ENCODE data around the gene SCGB1C1.

DNA sequence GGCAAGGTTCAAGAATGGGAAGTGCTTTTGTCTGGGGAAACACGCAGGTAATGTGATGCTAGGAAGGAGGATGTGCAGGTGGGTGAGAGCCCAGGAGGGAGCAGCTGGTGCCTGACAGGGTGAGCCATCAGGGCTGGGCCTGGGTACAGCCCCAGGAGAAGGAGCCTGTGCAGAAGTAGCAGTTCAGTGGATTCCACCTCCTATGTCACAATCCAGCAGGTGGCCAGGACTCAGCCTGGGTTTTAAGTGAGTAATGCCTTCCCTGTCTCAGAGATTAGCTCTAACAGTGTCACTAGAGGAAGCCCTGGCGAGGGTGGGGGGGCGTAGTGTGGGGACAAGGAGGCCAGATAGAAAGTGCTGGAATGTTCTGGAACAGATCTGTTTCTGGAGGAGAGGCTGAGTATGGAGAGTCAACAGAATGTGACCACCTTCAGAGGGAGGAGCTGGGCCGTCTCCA, 22.7 kb downstream of the SCGB1C1 start:
- TF ChIP-seq, protein P1, sequence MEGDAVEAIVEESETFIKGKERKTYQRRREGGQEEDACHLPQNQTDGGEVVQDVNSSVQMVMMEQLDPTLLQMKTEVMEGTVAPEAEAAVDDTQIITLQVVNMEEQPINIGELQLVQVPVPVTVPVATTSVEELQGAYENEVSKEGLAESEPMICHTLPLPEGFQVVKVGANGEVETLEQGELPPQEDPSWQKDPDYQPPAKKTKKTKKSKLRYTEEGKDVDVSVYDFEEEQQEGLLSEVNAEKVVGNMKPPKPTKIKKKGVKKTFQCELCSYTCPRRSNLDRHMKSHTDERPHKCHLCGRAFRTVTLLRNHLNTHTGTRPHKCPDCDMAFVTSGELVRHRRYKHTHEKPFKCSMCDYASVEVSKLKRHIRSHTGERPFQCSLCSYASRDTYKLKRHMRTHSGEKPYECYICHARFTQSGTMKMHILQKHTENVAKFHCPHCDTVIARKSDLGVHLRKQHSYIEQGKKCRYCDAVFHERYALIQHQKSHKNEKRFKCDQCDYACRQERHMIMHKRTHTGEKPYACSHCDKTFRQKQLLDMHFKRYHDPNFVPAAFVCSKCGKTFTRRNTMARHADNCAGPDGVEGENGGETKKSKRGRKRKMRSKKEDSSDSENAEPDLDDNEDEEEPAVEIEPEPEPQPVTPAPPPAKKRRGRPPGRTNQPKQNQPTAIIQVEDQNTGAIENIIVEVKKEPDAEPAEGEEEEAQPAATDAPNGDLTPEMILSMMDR (IDR thresholded peaks at IDR 0.05; ENCODE audit: control extremely low read depth in 1 of 3, insufficient read depth in 1 of 3, low read depth in 1 of 3, low read length in 3 of 3) = no peak
- TF ChIP-seq, protein P2, sequence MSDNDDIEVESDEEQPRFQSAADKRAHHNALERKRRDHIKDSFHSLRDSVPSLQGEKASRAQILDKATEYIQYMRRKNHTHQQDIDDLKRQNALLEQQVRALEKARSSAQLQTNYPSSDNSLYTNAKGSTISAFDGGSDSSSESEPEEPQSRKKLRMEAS (IDR thresholded peaks at IDR 0.05) = no peak
- TF ChIP-seq CREB1 (IDR thresholded peaks at IDR 0.05) = no peak
- no peak for TF ChIP-seq TAF1 (IDR thresholded peaks at IDR 0.05; ENCODE audit: low read depth, low read length)
- TF ChIP-seq EZH2 (IDR thresholded peaks at IDR 0.05; ENCODE audit: low read depth, low read length, severe bottlenecking) = no peak
- TF ChIP-seq, protein P3, sequence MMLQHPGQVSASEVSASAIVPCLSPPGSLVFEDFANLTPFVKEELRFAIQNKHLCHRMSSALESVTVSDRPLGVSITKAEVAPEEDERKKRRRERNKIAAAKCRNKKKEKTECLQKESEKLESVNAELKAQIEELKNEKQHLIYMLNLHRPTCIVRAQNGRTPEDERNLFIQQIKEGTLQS (IDR thresholded peaks at IDR 0.05; ENCODE audit: insufficient read depth, low read depth, low read length) = no peak

Measured in H1 (cell line).